ENCODE results near the gene NRAS. TPM values are rescaled to one million over a fixed set of nuclear protein-coding genes. Genes with fewer than 3 reads are reported as not detected.

Gene NRAS
- total RNA-seq, 1 experiment from 2014 or later = 53.5 TPM

DNA sequence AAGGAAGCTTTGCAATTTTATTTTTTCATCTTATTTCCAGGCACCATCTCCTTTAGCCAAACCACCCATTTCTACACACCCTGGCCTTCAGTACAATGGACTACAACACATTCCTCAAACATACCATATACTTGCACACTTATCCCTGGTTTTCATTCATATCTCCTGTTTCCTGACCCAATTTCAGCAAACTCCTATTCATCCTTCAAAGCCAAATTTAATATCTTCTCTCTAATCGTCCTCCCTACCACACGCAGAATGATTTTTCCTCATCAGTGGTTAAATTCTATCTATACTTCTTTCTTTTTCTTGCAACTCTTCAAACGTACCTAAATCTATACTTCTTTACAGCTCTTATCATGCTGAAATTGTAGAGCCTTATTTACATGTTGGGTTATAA lies 49.6 kb downstream of the NRAS start:
- ChIA-PET CTCF (no interaction called here), POLR2A (no interaction called here)
- no peak overlapping the region for H3K27ac Mint-ChIP-seq
- TF ChIP-seq SMAD3 (CRISPR knock-in tag; IDR thresholded peaks at IDR 0.05; ENCODE audit: borderline replicate concordance) = no peak
- DNase-seq (ENCODE audit: low spot score) (no peak), ATAC-seq (no peak)
- peaks cover 7% of the 10 kb centered on the region; the same call in 1 of the 2 replicates for H3K4me1 Mint-ChIP-seq
- no peaks in the 10 kb centered on the region for H3K36me3 Mint-ChIP-seq
- no peaks in the 10 kb centered on the region for H3K9me3 Mint-ChIP-seq
- H3K4me3 Mint-ChIP-seq = no peak overlapping the region
- H3K27me3 Mint-ChIP-seq (ENCODE audit: low read depth) = peaks cover 45% of the 10 kb centered on the region

DNA sequence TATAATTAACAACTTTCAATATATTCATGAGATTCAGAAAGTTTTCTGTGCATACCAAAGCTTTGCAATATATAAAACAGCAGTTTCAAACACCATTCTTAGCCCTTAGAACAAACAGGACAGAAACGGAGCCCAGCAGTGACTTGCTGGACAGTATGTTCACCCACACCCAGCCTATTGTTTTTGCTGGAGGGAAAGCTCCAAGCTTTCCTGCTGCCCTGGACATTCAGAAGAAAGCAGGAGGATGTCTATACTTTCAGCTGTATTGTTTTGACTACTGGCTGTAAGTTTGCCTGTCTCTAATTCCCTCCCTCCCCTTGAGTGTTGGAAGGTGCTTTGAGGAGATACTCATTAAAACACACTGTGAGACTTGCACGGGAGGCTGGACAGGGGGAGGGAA lies 56.3 kb downstream of the NRAS start:
- Mint-ChIP-seq H3K27ac (no peak overlapping the region), H3K27me3 (ENCODE audit: low read depth) (peaks cover 5% of the 10 kb centered on the region; the same call in 1 of the 2 replicates), H3K36me3 (no peaks in the 10 kb centered on the region), H3K4me3 (no peak overlapping the region), H3K4me1 (no peaks in the 10 kb centered on the region), H3K9me3 (no peaks in the 10 kb centered on the region)
- ChIA-PET CTCF (interaction anchor here (1.3 kb wide), 1 partner anchor 9 kb away, joined by 3 read pairs; the partner anchor contains the start of gene DENND2C), POLR2A (no interaction called here)
- no peak for ATAC-seq
- no peak for TF ChIP-seq CREM (CRISPR knock-in tag; IDR thresholded peaks at IDR 0.05)
- TF ChIP-seq ZNF671 (CRISPR knock-in tag; IDR thresholded peaks at IDR 0.05) = no peak
- TF ChIP-seq SMAD3 (CRISPR knock-in tag; IDR thresholded peaks at IDR 0.05; ENCODE audit: borderline replicate concordance) = no peak
- TF ChIP-seq, protein P1, sequence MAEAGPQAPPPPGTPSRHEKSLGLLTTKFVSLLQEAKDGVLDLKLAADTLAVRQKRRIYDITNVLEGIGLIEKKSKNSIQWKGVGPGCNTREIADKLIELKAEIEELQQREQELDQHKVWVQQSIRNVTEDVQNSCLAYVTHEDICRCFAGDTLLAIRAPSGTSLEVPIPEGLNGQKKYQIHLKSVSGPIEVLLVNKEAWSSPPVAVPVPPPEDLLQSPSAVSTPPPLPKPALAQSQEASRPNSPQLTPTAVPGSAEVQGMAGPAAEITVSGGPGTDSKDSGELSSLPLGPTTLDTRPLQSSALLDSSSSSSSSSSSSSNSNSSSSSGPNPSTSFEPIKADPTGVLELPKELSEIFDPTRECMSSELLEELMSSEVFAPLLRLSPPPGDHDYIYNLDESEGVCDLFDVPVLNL (CRISPR knock-in tag; IDR thresholded peaks at IDR 0.05; ENCODE audit: borderline replicate concordance, low read depth) = no peak
- TF ChIP-seq, protein P2, sequence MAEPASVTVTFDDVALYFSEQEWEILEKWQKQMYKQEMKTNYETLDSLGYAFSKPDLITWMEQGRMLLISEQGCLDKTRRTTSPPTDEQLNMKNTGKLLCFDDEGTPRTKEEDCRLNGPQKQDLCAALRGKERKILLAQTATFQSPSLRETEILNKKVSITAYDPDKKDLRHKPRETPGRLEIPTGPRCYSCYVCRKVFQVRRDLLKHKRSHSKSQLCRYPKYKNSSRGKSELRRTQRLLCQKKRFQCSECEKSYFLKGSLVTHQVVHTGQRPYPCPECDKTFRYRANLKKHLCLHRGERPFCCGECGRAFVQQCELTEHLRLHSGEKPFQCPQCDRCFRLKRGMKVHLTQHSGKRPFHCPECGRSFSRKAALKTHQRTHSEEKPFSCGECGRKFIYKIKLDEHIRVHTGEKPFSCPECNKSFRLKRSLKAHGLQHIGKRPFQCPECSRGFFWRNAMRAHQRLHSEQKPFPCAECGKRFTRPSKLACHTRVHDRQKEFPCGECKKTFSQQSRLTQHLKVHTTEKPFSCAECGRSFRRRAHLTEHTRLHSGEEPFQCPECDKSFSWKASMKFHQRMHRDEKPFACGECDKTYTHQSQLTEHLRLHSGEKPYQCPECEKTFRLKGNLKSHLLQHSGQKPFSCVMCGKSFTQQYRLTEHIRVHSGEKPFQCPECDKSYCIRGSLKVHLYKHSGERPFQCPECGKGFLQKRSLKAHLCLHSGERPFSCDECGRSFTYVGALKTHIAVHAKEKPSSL (CRISPR knock-in tag; conservative IDR thresholded peaks at IDR 0.05) = no peak
- TF ChIP-seq ZNF317 (CRISPR knock-in tag; IDR thresholded peaks at IDR 0.05; ENCODE audit: borderline replicate concordance, low read depth) = no peak
- TF ChIP-seq PRRX2 (CRISPR knock-in tag; IDR thresholded peaks at IDR 0.05) = no peak
- TF ChIP-seq, protein P3, sequence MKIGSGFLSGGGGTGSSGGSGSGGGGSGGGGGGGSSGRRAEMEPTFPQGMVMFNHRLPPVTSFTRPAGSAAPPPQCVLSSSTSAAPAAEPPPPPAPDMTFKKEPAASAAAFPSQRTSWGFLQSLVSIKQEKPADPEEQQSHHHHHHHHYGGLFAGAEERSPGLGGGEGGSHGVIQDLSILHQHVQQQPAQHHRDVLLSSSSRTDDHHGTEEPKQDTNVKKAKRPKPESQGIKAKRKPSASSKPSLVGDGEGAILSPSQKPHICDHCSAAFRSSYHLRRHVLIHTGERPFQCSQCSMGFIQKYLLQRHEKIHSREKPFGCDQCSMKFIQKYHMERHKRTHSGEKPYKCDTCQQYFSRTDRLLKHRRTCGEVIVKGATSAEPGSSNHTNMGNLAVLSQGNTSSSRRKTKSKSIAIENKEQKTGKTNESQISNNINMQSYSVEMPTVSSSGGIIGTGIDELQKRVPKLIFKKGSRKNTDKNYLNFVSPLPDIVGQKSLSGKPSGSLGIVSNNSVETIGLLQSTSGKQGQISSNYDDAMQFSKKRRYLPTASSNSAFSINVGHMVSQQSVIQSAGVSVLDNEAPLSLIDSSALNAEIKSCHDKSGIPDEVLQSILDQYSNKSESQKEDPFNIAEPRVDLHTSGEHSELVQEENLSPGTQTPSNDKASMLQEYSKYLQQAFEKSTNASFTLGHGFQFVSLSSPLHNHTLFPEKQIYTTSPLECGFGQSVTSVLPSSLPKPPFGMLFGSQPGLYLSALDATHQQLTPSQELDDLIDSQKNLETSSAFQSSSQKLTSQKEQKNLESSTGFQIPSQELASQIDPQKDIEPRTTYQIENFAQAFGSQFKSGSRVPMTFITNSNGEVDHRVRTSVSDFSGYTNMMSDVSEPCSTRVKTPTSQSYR (CRISPR knock-in tag; IDR thresholded peaks at IDR 0.05) = no peak
- DNase-seq (ENCODE audit: low spot score) = no peak

Other genes starting within 250 kb of the NRAS start
- 42.0 to 44.5 TPM (median 42.7 TPM) in 3 replicates for gene TRIM33, start 205.6 kb downstream of the NRAS start, total RNA-seq (2021)
- gene BCAS2, start 135.2 kb downstream of the NRAS start, total RNA-seq (2021) = 39.0 to 43.3 TPM (median 42.7 TPM) in 3 replicates
- gene DENND2C, start 46.7 kb downstream of the NRAS start, total RNA-seq (2021) = 2.6 to 2.9 TPM (median 2.8 TPM) in 3 replicates
- not detected in 3 replicates for gene AMPD1, start 21.2 kb downstream of the NRAS start, total RNA-seq (2021)
- gene CSDE1, start 41.2 kb upstream of the NRAS start, total RNA-seq (2021) = 587 to 595 TPM (median 591 TPM) in 3 replicates
- gene SIKE1, start 63.9 kb upstream of the NRAS start, total RNA-seq (2021) = 65.2 to 75.2 TPM (median 68.7 TPM) in 3 replicates
- gene SYCP1, start 138.1 kb upstream of the NRAS start, total RNA-seq (2021) = 0.34 TPM in 1 of 3 replicates, not detected in the others